Neural progenitor cell (in vitro differentiated cells): ENCODE results near the gene ZCCHC4.

Source experiments
- EZH2 ChIP-seq: fragments of 200-600 bp; sonication (generic); IDR thresholded peaks from 2 replicates; pipeline ENCODE4 v1.6.1; 2017; ENCODE audit warnings: antibody characterized with exemption, mild to moderate bottlenecking, moderate library complexity
- EZH2phosphoT487 ChIP-seq: fragments of 200-600 bp; sonication (generic); IDR thresholded peaks from 2 replicates; pipeline ENCODE4 v1.6.1; 2017; ENCODE audit warnings: antibody characterized with exemption
- TF ChIP-seq, protein P1 (sequence below): fragments of 200-600 bp; sonication (generic); IDR thresholded peaks from 2 replicates; pipeline ENCODE4 v1.5.1; 2017; ENCODE audit warnings: antibody characterized with exemption, mild to moderate bottlenecking

DNA sequence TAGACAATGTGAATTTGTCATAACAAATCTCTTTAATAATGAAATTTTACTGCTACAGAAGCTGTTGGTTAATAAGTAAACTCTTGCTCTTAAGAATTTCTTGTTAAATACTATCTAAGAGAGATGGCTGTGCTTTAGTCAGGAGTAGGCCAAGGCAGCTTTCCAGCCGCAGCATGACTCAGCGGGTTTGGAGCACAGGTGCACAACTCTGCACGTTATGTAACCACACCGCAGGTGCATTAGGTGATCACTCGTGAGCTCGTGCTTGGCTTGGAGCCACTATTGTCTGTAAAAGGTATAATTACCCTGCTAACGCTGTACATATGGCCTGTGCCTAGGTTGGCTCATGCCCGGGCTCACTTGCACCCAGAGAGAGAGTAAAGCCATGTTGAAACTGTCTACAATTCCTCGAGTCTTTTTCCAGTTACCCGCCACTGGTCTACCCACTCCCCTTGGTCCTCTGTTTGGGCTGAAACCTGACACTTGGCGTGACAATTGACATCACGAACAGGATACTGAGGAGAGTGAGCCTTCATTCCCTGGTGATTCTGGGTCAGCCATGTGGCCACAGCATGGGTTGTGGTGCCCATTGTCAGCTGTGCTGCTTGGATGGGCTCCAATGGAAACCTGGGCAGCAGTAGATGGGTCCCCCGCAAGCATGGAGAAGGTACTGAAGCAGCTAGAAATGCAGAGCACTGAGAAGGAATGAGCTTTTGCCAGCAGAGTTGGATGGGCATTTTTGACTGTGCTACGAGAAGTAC is 46.1 kb downstream of the ZCCHC4 start:
- TF ChIP-seq, protein P1, sequence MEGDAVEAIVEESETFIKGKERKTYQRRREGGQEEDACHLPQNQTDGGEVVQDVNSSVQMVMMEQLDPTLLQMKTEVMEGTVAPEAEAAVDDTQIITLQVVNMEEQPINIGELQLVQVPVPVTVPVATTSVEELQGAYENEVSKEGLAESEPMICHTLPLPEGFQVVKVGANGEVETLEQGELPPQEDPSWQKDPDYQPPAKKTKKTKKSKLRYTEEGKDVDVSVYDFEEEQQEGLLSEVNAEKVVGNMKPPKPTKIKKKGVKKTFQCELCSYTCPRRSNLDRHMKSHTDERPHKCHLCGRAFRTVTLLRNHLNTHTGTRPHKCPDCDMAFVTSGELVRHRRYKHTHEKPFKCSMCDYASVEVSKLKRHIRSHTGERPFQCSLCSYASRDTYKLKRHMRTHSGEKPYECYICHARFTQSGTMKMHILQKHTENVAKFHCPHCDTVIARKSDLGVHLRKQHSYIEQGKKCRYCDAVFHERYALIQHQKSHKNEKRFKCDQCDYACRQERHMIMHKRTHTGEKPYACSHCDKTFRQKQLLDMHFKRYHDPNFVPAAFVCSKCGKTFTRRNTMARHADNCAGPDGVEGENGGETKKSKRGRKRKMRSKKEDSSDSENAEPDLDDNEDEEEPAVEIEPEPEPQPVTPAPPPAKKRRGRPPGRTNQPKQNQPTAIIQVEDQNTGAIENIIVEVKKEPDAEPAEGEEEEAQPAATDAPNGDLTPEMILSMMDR: no peak
- no peak for TF ChIP-seq EZH2
- TF ChIP-seq EZH2phosphoT487: no peak
